IPS DF 4.7 (cell line): ENCODE data around the gene ORAI1.
"Not testable (repeated sequence)": the region's sequence is repeated elsewhere in the genome, so short reads cannot be mapped to it uniquely, and the experiment has no call there.

Source experiments
- DNase-seq: peaks from one replicate; pipeline ENCODE4 v3.0.0-alpha.2; 2013; ENCODE audit warnings: low spot score; ENCODE audit errors: extremely low read depth

The ORAI1 gene

GRCh38 chr12:121603581-121603980 lies 22.7 kb upstream of the ORAI1 start:
- no peak for DNase-seq

GRCh38 chr12:121608301-121608700 lies 18.0 kb upstream of the ORAI1 start:
- DNase-seq = no peak

- DNase-seq = no peak
Measured at GRCh38 chr12:121610239-121611149, 15.8 kb upstream of the ORAI1 start.

- DNase-seq = no peak
Measured at GRCh38 chr12:121611306-121611705, 15.0 kb upstream of the ORAI1 start.

GRCh38 chr12:121613462-121613861 lies 12.9 kb upstream of the ORAI1 start:
- DNase-seq = no peak

GRCh38 chr12:121614872-121615467 lies 11.4 kb upstream of the ORAI1 start:
- no peak for DNase-seq

- DNase-seq = no peak
Measured at GRCh38 chr12:121618659-121619233, 7.6 kb upstream of the ORAI1 start.

- no peak for DNase-seq
Measured at GRCh38 chr12:121620333-121620891, 5.9 kb upstream of the ORAI1 start.

- DNase-seq = no peak
Measured at GRCh38 chr12:121626853-121627640, 717 bp downstream of the ORAI1 start.

GRCh38 chr12:121628037-121628436 lies 1.7 kb downstream of the ORAI1 start:
- DNase-seq = no peak

GRCh38 chr12:121628536-121628935 lies 2.2 kb downstream of the ORAI1 start:
- no peak for DNase-seq

- no peak for DNase-seq
Measured at GRCh38 chr12:121630791-121631355, 4.5 kb downstream of the ORAI1 start.

- no peak for DNase-seq
Measured at GRCh38 chr12:121632069-121632970, 6.0 kb downstream of the ORAI1 start.

GRCh38 chr12:121633833-121634196 lies 7.5 kb downstream of the ORAI1 start:
- DNase-seq = not testable (repeated sequence)

GRCh38 chr12:121634836-121635235 lies 8.5 kb downstream of the ORAI1 start:
- DNase-seq = no peak

GRCh38 chr12:121637231-121637914 lies 11.0 kb downstream of the ORAI1 start:
- DNase-seq = no peak

- no peak for DNase-seq
Measured at GRCh38 chr12:121638298-121639202, 12.2 kb downstream of the ORAI1 start.

- no peak for DNase-seq
Measured at GRCh38 chr12:121641343-121641630, 15.0 kb downstream of the ORAI1 start.
